NT2/D1 (cell line): ENCODE data around the gene ACVRL1.

ENCODE experiments used
- SUZ12 ChIP-seq: IDR thresholded peaks from 2 replicates; pipeline ENCODE4 v1.6.1; 2011; ENCODE audit not compliant: insufficient read length, insufficient read depth; ENCODE audit errors: extremely low read depth
- ZNF274 ChIP-seq: IDR thresholded peaks from 2 replicates; pipeline ENCODE4 v1.6.1; 2011; ENCODE audit warnings: mild to moderate bottlenecking, low read depth, low read length

DNA sequence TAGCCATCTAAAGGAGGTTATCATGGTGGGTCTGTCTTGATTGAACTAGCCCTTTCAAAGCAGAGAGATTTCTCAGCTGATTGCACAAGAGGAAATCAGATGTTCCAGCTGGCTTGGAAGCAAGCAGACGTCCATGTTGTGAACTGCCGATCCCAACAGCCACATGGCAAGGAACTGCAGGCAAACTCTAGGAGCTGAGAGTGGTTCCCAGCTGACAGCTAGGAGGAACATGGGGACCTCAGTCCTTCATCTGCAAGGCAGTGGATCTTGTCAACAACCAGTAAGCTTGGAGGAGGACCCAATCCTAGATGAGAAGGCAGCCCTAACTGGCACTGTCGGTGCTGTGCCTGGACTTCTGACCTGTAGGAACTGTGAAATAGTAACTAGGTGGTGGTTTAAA, 51.9 kb downstream of the ACVRL1 start:
- no peak for TF ChIP-seq ZNF274
- TF ChIP-seq SUZ12 = no peak
